T follicular helper cell (primary cell): ENCODE data around the gene AKR1C3.
"Not testable (repeated sequence)": the region's sequence is repeated elsewhere in the genome, so short reads cannot be mapped to it uniquely, and the experiment has no call there.

Experiments used
- DNase-seq: peaks from one replicate; pipeline ENCODE4 v3.0.0-alpha.2; 2020; ENCODE audit warnings: low read depth

AKR1C3 gene

GRCh38 chr10:5136468-5137087, 42.4 kb downstream of the AKR1C3 start:
- DNase-seq = no peak

GRCh38 chr10:5137699-5138098, 43.5 kb downstream of the AKR1C3 start:
- DNase-seq = not testable (repeated sequence)

- no peak for DNase-seq
These were observed 48.0 kb downstream of the AKR1C3 start for GRCh38 chr10:5142199-5142598.

GRCh38 chr10:5143137-5143536, 48.9 kb downstream of the AKR1C3 start:
- DNase-seq = no peak

- no peak for DNase-seq
These were observed 52.7 kb downstream of the AKR1C3 start for GRCh38 chr10:5146920-5147254.

- DNase-seq = no peak
These were observed 53.2 kb downstream of the AKR1C3 start for GRCh38 chr10:5147255-5147980.

- no peak for DNase-seq
These were observed 53.9 kb downstream of the AKR1C3 start for GRCh38 chr10:5147981-5148677.

- no peak for DNase-seq
These were observed 54.4 kb downstream of the AKR1C3 start for GRCh38 chr10:5148678-5149032.

- no peak for DNase-seq
These were observed 56.9 kb downstream of the AKR1C3 start for GRCh38 chr10:5151076-5151475.

GRCh38 chr10:5155951-5156350, 61.7 kb downstream of the AKR1C3 start:
- no peak for DNase-seq
